ENCODE measurements around the gene SLC2A5.

GRCh38 chr1:8988618-8988967 lies 80.8 kb downstream of the SLC2A5 start:
- TF ChIP-seq CTCF (IDR thresholded peaks at IDR 0.05) (no peak), POLR2A (IDR thresholded peaks at IDR 0.05) (no peak)

Measured in Peyer's patch (tissue), 4 donors.